ENCODE data around the gene ARMCX4.

DNA sequence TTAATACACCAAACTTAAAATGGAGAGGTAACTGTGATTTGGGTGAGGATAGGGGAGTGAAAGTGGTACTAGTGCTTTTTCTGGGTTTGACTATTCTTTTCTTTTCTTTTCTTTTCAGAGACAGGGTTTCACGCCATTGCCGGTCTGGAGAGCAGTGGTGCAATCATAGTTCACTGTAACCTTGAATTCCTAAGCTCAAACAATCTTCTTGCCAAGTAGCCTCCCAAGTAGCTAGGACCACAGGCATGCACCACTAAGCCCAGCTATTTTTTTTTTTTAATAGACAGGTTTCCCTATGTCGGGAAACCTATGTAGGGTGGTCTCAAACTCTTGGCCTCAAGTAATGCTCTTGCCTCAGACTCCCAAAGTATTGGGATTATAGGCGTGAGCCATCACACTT, 3.0 kb upstream of the ARMCX4 start:
- TF ChIP-seq POLR2A (IDR thresholded peaks at IDR 0.05) (no peak), EP300 (IDR thresholded peaks at IDR 0.05) (no peak)
- TF ChIP-seq, protein P1, sequence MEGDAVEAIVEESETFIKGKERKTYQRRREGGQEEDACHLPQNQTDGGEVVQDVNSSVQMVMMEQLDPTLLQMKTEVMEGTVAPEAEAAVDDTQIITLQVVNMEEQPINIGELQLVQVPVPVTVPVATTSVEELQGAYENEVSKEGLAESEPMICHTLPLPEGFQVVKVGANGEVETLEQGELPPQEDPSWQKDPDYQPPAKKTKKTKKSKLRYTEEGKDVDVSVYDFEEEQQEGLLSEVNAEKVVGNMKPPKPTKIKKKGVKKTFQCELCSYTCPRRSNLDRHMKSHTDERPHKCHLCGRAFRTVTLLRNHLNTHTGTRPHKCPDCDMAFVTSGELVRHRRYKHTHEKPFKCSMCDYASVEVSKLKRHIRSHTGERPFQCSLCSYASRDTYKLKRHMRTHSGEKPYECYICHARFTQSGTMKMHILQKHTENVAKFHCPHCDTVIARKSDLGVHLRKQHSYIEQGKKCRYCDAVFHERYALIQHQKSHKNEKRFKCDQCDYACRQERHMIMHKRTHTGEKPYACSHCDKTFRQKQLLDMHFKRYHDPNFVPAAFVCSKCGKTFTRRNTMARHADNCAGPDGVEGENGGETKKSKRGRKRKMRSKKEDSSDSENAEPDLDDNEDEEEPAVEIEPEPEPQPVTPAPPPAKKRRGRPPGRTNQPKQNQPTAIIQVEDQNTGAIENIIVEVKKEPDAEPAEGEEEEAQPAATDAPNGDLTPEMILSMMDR (IDR thresholded peaks at IDR 0.05) = no peak
